ENCODE results near the gene HNRNPUL1.

The HNRNPUL1 gene

DNA sequence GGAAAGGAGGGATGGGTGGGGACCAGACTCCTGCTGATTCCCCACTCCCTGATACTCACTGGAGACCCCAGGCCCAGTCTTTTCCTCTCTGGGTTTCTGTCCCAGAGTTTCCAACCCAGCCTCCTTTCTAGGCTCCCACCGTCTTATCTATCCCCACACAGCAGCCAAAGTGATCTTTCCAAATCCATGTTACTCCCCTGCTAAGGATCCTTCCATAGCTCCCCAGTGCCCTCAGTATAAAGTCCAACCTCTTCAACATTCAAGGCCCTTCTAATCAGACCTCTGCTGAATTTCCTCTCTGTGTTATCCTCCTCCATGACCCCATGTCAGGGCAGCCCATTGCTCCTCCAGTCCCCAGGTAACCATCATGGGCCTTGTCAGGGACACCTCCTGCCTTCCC is 90.9 kb downstream of the HNRNPUL1 start:
- DNase-seq: no peak

DNA sequence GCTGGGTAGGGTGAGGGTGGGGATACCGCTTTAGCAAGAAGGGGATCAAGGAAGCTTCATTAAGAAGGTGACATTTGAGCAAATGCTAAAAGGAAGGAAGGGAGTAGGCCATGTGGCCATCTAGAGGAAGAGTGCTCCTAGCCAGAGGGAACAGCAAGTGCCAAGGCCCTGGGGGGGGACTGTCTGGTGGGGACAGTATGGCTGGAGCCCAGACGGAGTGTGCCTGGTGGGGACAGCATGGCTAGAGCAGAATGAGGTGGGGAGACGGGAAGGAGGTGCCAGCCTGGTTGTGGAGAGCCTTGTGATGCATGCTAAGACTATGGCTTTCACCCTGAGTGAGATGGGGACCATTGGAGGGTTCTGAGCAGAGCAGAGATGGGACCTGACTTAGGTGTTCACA is 91.6 kb downstream of the HNRNPUL1 start:
- no peak for DNase-seq

DNA sequence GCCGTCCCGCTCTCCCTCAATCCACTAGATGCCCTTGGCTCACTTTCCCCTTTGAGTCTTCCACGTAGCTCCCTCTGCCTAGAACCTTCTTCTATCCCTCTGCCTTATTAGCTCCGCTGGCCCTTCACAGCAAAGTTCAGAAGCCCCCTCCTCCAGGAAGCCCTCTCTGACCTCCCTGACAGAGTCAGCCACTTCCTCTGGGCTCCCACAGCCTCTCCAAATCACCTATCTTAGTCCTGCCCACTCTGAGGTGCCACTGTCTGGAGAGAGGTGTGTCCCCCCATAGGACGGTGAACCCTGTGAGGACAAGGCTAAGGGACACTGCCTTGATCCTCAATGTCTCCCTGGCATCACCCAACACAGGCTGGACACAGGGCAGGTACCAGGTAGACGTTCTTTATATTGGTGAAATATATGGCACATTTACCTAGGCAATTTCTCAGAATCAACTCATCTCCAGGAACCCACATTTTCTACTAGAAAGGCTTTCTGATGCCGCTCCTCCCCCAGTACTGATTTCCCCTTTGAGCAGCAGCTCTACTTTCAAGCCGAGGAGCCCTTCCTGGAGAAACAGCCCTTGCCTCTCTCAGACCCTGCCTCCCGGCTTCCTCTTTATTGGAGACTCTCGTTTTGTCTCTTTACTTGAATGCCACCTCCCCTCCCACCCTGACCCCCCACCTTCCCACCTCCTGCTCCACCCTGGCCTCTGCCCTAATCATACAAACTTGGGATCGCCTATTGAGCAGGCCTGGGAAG is 93.0 kb downstream of the HNRNPUL1 start:
- no peak for DNase-seq
